ENCODE results near the gene MPPED2. TPM values are rescaled to one million over a fixed set of nuclear protein-coding genes. Genes with fewer than 3 reads are reported as not detected.

MPPED2 gene
- total and polyA plus RNA-seq, 8 donors, result 2.0 to 5.0 (median 3.8) TPM

GRCh38 chr11:30388957-30389356 is 197.2 kb downstream of the MPPED2 start:
- Histone ChIP-seq H3K36me3 (no peaks in the 10 kb centered on the region), H3K27ac (no peak overlapping the region), H3K27me3 (no peaks in the 10 kb centered on the region), H3K9me3 (no peaks in the 10 kb centered on the region), H3K4me1 (no peaks in the 10 kb centered on the region), H3K4me3 (no peak overlapping the region)
- ATAC-seq (no peak), DNase-seq (no peak), FAIRE-seq (no peak)
- intact Hi-C loops (cut with DNase I), result no loop called here
- WGBS, 2 donors, result 48 to 51% methylated on average over 3 of the region's 3 CpGs
- TF ChIP-seq CTCF (IDR thresholded peaks at IDR 0.05), result no peak

- H3K36me3 ChIP-seq, result no peaks in the 10 kb centered on the region
- no peaks in the 10 kb centered on the region for H3K27me3 ChIP-seq
- no peak for DNase-seq
- no peak for FAIRE-seq
- 82 to 89% methylated on average over 19 of the region's 19 CpGs for WGBS, 2 donors
- ATAC-seq, result no peak
- no peaks in the 10 kb centered on the region for H3K9me3 ChIP-seq
- no peak for TF ChIP-seq CTCF (IDR thresholded peaks at IDR 0.05)
- intact Hi-C loops (cut with DNase I), result no loop called here
- H3K27ac ChIP-seq, result no peak overlapping the region
- no peaks in the 10 kb centered on the region for H3K4me1 ChIP-seq
- H3K4me3 ChIP-seq, result no peak overlapping the region
These were observed 198.0 kb downstream of the MPPED2 start for GRCh38 chr11:30387891-30388861.

- no peak for TF ChIP-seq CTCF (IDR thresholded peaks at IDR 0.05)
- WGBS, 2 donors, result 68 to 69% methylated on average over 2 of the region's 2 CpGs
- no peak for ATAC-seq
- Histone ChIP-seq H3K27ac (no peak overlapping the region), H3K36me3 (no peaks in the 10 kb centered on the region), H3K9me3 (no peaks in the 10 kb centered on the region), H3K27me3 (no peaks in the 10 kb centered on the region), H3K4me3 (no peak overlapping the region), H3K4me1 (no peaks in the 10 kb centered on the region)
- no peak for FAIRE-seq
- no peak for DNase-seq
- intact Hi-C loops (cut with DNase I), result no loop called here
These were observed 204.3 kb downstream of the MPPED2 start for GRCh38 chr11:30381879-30382278.

- DNase-seq (no peak), FAIRE-seq (no peak), ATAC-seq (no peak)
- no peaks in the 10 kb centered on the region for H3K9me3 ChIP-seq
- intact Hi-C loops (cut with DNase I), result no loop called here
- no peak for TF ChIP-seq CTCF (IDR thresholded peaks at IDR 0.05)
- no peak overlapping the region for H3K27ac ChIP-seq
- H3K4me1 ChIP-seq, result no peaks in the 10 kb centered on the region
- H3K36me3 ChIP-seq, result no peaks in the 10 kb centered on the region
- no peak overlapping the region for H3K4me3 ChIP-seq
- H3K27me3 ChIP-seq, result no peaks in the 10 kb centered on the region
These were observed 205.3 kb downstream of the MPPED2 start for GRCh38 chr11:30380846-30381245.

- Histone ChIP-seq H3K9me3 (no peaks in the 10 kb centered on the region), H3K27me3 (no peaks in the 10 kb centered on the region), H3K4me1 (no peaks in the 10 kb centered on the region), H3K36me3 (no peaks in the 10 kb centered on the region), H3K27ac (no peak overlapping the region), H3K4me3 (no peak overlapping the region)
- FAIRE-seq (no peak), ATAC-seq (no peak), DNase-seq (no peak)
- intact Hi-C loops (cut with DNase I), result no loop called here
- 65 to 66% methylated on average over 2 of the region's 2 CpGs for WGBS, 2 donors
- no peak for TF ChIP-seq CTCF (IDR thresholded peaks at IDR 0.05)
These were observed 208.8 kb downstream of the MPPED2 start for GRCh38 chr11:30377347-30377746.

Data from pancreas (tissue), 10 donors.